DMS79 (cell line): ENCODE results near the gene RFX8.

Experiments
- DNase-seq: peaks from one replicate; lab custom pipeline; 2025; lab: John Stamatoyannopoulos, UW

Gene RFX8

DNA sequence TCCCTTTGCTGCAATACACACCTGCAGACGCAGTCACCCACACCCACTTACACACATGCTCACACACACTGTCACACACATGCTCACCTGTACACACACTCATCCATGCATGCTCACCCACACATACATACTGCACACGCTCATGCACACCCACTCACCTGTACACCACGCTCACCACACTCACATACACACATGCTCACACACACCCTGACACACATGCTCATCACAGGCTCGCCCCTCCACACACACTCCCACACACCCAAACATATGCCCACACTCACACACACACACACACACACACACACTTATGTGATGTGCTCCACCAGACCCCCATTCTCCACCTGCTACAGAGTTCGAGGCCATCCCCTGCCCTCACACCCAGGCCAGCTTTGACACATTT is 64.8 kb downstream of the RFX8 start:
- no peak for DNase-seq

DNA sequence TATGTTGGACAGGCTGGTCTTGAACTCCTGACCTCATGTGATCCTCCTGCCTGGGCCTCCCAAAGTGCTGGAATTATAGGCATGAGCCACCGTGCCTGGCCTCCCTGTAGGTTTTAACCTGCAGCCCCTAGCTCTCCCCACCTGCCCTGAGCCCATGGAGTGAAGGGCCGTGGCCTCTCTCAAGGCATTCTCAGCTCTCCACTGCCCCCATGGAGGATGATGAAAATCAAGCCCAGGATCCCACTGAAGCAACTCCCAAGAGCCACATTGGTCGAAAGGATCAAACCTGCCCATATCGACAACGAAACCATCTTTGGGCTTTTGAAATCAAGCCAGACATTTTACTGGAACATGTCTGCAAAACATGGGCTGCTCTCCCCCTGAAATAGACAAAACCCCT is 65.2 kb downstream of the RFX8 start:
- no peak for DNase-seq

DNA sequence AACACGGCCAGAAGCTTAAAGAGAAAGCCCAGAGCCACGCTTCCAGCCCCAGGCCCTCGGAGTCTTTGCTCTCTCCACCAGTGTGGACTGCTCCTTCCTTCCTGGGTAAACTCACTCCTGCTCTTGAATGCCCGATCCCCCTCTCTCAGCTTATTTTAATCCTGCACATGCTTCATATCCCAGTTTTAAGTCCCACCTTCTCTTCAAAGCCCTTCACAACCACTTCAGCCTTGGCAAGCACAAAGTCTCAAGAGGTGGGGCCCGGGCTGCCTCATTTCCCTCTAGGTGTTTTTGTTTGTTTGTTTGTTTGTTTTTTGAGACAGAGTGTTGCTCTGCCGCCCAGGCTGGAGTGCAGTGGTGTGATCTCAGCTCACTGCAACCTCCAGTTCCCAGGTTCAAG is 66.0 kb downstream of the RFX8 start:
- DNase-seq = peak; percentile 59

DNA sequence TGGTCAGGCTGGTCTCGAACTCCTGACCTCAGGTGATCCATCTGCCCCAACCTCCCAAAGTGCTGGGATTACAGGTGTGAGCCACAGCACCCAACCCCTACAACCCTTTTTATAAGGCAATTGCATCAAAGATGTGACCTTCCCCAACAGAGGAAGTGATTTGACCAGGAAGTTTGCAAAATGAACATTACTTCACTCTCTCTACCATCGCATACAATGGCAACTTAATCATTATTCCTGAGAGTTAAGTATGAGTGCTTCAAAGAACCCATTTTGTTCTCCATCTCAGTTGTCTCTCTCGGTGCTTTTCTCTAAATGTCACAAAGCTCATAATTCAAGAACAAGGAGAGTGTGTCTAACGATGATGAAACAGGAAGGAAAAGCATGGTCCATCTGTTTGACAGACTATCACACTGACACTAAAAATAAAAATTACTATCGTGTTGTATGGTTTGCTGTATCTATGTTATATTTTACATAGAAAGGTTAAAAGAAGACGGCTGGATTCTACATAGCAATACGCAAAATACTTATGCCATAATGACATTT is 69.5 kb downstream of the RFX8 start:
- no peak for DNase-seq

DNA sequence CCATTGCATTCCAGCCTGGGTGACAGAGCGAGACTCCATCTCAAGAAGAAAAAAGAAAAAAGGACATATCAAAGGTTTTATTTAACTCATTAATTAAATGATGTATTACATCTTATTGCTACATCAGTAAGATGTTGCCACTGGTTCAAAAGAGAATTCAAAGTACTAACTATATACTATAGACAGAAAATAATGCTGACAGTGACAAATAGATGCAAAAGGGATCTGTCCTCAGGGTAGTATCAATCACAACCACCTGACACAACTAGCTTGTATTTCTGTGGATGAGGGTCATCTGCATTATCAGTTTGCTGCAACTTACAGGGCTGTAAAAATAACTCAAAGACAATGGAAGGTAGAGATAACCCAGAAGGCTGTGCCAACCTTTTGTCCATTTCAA is 71.2 kb downstream of the RFX8 start:
- DNase-seq = no peak

DNA sequence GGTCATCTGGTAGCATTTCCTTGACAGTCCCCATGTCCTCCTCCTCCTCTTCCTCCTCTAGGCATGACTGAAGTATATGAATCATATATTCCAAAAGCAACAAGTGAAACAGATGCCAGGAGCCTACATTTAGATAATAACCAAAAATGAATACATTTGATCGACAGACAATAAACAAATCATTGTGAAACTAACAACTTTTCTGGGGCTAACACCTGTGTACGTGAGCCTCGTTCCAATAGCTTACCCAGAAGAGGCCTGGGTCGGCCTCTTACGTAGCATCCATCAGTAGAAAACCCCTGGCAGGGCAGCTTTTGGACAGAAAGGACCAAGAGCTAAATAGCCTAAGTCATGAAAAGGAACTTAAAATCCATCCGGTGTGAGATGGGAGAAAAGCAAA is 72.3 kb downstream of the RFX8 start:
- DNase-seq = no peak

DNA sequence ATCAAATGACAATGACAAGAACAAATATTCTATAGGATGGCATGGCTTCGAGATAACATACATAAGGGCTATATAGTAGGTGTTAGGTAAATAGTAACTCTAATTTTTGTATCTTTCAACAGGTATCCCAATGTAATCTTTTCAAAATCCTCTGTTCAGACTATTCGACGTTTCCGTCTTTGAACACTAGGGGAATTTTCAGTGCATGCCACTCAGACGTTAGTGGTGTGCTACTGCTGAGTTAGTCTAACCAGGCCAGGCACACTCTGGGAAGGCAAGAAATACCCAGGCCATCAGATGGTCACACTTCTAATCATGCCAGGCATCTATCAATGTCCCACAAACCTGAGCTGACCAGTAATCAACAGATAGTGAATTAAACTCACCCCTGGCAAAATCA is 73.0 kb downstream of the RFX8 start:
- DNase-seq = no peak

DNA sequence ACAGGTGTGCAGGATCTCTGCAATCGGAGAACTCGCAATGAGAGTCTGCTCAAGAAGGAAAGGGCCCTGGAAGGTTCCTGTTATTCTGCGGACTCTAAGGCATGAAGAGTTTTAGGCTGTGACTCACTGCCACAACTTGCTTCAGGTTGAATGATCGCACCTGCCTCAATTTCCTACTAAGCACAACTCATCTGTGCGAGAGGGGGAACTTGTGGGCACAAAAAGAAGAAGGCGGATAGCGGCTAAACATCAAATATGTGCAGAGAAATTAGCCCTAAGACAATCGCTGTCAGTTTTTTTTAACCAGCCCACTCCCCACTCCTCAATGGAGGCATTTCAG is 73.6 kb downstream of the RFX8 start:
- DNase-seq = no peak

DNA sequence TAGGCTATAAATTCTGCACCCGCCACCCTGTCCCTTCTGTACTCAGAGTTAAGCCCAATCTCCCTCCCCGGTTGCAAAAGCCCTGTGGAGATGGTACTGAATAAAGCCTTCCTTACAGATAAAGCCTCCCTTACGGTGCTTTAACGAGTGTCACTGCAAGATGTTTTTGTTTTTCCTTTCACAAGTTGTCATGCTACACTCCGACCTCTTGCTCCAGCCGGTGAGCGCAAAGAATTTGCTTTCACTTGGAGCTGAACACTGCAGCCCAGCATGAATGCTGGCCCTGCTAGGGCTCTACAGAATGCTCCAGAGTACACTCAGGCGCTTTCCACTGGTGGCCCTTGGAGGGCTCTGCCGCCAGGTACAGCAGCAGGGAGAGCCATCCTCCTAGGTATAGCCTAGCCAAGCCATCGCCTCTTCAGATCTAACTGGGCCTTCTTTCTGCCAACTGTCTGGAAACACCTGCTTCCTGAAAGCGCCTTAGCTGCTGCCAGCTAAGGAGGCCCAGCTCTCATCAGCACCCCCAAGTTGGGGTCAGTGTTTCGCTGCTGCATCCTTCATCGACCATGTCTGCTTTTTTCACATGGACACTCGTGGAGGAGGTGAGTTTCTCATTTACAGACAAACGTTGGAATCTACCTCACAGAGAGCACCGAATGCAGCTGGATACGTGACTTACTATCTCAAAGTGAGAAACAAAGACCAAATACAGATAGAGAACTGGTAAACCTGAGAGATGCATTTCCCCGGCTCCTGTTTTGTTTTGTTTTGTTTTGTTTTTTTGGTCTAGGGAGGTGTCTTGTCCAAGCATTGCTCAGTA is 74.2 kb downstream of the RFX8 start:
- no peak for DNase-seq

DNA sequence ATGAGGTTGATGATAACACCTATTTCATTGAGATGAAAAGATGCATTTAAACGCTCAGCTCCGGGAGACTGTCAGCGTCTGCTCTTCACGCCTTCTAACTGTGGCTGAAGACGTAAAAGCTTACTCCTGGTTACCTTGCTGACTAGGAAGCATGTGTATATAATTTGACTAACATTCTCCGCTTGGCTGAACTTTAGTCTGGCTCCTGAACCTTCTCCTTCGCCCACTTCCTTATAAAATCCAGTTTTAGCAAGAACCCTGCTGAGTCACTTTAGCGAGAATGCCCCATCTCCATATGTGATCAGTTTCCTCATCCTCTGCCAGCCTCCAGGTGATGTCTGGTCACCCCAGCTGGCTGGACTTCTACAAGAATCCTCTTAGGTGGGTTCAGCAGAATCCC is 74.9 kb downstream of the RFX8 start:
- no peak for DNase-seq

DNA sequence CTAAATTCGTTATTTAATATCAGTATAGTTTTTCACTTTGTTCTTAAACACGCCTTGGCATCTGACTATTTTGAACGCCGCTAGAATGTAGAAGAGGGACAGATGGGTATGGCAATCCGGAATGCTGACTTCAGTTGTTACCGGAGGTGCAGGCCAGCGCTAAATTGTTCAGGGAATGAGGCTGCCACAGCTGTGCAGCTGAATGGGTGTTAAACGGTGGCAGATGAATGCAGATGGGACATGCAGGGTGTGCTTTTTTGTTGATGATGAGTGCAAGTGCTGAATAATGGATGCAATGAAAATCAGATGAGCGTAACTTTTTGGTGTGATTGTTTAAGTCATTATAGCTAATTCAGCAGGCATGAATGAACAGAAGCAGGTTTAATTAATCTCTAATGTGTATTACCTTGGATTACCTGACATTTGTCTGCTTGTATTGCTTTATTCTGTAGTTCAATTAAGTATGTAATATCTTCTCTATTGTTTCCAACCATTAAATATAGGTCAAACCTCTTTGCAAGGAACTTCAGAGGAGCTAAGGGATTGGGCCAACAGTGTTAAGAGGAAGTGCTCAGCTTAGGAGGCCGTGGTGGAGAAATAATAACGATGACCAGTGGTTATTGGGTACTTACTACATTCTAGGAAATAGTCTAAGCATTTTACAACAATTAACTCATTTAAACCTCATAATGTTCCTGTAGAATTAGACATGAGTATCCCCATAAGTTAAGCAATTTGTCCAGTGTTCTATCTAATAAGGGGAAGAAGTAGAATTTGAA is 75.7 kb downstream of the RFX8 start:
- DNase-seq = no peak

DNA sequence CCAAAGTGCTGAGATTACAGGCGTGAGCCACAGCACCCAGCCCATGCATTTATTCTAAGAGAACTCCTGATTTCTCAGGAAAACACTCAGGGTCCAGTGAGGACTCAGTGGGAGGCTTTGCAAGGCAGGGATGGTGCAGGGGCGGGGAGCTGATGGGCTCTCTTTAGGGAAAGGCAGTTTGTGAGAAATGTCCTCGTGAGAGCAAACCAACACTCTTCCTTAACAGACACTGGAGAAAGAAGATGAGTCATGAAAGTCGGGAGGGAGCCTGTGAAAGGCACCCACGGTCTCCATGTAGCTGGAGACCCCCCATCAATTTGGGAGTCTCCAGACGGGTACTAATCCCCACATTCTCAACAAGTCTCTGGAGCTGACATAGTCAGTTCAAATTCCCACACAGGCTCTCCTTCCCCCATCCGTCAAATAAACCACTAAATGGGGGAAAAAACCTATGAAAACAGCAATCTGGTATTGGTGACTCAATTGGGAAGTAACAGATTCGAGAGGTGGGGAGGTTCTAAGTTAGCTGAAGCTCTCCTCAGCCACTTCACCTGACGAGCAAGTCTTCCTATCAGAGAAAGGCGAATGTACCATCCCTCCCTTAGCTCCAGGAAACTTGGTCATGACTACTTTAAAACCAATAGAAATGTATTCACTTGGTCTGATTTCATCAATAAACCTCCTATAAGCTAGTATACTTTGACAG is 76.6 kb downstream of the RFX8 start:
- no peak for DNase-seq

DNA sequence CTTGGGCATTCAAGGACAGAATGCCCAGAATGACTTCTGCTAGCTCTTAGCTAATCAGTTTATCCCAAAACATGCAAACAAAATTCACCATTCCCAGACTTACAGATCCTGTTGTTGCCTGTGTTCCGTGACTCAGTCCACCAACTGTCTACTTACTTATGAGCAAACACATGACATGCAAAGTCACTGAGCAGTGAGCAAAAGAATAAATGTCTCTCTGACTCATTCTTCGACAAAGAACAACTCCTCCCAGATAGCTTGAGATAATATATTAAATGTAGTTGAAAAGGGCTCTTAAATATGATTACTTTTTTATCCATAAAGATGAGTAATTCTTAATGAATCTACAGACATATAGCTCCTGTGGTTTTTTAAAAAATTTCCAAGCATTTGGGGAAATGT is 78.6 kb downstream of the RFX8 start:
- DNase-seq = no peak

DNA sequence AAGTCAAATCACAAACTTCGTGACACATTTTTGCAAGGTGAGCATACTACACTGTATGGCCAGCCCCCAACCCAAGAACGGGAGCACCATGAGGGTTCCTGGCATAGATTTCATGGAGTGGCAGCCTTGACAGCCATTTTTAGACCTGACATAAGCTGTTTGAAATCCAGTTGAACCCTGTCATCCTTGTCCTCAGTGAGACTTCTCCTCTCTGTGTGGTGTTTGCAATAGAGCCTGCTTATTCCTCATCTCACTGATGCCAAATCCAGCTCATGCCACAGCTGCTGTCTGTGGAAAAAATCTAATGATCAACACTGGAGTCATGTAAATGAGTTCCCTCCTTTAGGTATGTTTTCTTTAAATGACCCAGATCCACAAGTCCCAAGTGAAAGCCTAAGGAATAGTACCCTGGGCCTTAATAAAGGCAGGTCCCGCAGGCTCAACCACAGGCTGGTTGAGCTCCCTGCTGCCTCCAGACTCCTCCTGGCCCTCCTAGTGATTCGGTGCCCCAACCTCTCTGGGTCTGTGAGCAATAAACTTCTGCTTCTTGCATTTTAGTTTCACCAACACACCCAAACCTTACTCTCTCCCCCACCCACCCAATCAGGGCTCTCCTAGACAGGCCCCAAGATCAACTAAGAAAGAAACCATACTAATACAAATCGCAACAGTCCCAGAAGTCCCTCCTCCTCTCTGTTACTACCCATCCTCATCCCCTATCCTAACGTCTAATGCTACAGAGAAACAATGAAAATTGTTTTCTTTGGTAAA is 79.2 kb downstream of the RFX8 start:
- DNase-seq = no peak

DNA sequence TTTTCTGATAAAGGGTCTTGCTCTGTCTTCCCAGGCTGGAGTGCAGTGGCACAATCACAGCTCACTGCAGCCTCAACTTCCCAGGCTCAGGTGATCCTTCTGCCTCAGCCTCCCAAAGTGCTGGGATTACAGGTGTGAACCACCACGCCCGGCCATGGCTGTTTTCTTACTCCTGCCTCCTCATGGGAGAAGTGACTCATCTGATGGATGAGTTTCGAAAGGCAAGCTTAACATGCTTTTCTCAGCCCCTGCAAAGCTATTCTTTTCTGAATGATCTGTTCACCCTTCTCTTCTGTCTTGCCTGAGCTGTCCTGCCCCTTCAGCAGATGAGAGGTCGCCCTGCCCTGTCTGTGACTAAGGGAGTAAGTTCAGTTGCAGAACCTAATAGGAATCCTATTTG is 86.7 kb downstream of the RFX8 start:
- no peak for DNase-seq

DNA sequence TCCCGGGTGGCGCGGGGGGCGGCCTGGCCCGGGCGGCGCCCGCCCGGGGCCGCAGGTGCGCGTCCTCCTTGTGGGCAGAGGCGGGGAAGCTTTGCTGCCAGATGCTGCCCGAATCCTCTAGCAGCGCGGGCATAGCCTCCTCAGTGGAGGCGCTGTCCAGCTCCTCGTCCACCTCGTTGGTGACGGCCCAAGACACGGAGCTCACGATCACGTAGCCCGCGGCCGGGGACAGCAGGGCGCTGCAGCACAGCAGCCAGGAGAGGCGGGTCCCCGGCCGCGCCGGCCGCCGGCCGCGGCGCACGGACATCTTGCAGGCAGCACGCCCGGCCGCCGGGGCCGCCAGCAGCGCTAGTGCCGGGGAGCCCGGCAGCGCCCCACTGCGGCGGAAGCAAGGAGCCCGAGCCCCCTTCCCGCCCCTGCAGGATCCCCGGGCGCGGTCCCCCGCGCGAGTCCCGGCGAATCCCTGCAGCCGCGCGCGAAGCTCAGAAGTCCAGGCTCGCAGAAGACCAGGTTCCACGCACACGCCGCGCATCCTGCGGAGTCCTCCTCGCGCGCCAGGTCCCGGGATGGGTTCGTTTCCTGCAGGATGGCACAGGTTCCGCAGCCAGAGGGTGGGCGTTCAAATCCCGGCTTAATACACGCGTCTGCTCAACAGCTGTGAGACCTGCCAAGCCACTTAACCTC is 87.6 kb downstream of the RFX8 start, which contains the start of gene CREG2:
CREG2 (minus strand) TSS at position 353 of the 684 bp plus-strand sequence; CDS start at position 307, 46 bp downstream.
- no peak for DNase-seq

DNA sequence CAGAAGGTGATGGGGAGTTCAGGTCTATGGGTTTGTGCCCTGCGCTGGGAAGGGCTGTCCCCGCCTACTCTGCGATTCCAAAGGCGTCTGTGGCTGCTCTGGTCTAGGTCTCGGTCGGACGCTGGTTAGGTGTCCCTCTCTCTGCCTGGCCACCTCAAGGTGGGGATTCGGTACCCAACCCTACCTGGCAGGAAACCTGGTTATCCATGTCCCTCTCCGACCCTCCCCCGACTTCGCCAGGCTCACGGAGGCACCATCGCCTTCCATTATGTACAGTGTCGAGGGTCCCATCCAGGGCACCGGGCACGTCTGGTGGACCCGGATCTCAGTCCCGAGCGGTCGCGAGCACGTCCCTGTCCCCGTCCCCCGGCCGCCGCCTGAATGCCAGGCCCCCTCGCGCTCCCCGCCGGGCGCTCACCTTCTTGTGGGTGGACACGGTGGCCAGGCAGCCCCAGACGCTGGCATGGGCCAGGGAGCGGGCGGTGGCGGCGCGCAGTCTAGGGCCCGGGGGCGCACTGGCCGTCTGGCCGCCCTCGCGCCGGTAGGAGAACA is 88.2 kb downstream of the RFX8 start:
- no peak for DNase-seq

DNA sequence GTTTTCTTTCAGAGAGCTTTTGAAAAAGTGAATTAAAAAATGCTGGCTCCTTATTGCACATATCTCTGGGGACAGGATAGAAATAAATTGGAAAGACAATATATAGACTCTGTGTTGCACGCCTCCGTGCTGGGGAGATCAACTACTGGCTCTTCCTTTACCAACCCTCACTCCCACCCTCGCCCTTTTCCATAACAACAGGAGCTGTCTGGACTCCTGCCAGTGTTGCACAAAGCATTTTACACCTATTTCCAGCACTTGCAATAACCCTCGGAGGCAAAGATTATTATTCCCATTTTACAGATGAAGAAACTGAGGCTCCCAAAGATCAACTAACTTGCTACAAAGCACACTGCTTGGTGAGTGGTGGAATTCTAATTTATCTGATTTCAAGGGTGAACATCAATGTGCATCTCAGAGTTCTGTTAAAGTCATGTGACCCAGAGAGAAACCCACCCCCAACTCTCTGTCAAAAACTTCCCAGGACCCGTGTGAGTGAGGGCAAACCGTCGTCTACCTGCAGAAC is 91.8 kb downstream of the RFX8 start:
- no peak for DNase-seq

DNA sequence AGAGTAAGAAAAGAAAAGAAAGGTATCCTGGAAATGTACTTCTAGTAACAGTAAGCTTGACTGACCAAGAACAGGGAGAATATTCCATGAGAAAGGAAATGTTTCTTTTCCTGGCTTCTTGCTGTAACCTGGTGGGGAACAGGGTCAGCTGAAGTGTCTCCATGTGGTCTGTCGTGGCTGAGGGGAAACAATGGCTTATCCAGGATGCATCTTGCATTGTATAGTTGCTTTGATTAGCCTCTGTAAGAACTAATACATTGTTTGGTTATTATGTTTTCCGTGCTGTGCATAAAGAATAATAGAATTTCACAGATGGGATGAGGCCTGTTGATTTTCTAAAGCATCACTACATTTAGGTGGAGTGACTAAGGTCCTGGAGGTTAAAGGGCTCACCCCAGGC is 92.5 kb downstream of the RFX8 start:
- no peak for DNase-seq

DNA sequence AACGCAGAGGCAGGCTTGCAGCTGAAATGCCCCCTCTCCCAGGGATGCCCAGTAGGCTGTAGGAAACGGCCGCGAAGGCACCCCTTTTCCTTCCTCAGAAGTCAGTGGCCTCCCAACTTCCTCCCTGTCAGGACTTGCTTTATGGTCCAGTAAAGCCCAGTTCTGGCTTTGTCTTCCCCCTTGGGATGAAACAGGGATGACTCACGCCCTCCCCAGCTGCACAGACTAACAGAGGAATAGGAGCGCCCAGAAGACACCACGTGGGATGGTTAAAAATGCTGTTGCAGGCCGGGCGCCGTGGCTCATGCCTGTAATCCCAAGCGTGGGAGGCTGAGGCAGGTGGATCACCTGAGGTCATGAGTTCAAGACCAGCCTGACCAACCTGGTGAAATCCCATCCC is 94.5 kb downstream of the RFX8 start:
- no peak for DNase-seq

DNA sequence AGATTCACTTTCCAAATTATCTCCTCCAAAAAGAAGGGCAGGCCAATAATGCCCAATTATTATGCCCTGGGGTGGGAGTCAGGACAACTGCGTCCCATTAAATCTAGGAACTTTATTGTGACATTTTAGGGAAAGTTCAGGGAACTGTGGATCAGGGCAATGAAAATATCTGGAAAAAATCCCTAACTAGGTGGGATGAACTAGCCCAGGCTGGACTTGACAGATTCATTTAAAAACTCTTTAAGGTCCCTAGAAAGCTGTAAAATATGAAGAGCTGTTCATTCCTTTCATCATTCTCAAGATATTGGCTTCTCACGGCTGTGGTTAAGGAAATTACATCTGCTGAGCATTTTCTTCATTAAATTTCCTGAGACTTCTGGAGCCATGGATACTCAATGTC is 95.8 kb downstream of the RFX8 start:
- no peak for DNase-seq
